ENCODE results near the gene LRBA.
"Not testable (repeated sequence)": the region's sequence is repeated elsewhere in the genome, so short reads cannot be mapped to it uniquely, and the experiment has no call there.

Gene LRBA

GRCh38 chr4:150974252-150974640, 40.8 kb downstream of the LRBA start:
- no peak for DNase-seq

DNA sequence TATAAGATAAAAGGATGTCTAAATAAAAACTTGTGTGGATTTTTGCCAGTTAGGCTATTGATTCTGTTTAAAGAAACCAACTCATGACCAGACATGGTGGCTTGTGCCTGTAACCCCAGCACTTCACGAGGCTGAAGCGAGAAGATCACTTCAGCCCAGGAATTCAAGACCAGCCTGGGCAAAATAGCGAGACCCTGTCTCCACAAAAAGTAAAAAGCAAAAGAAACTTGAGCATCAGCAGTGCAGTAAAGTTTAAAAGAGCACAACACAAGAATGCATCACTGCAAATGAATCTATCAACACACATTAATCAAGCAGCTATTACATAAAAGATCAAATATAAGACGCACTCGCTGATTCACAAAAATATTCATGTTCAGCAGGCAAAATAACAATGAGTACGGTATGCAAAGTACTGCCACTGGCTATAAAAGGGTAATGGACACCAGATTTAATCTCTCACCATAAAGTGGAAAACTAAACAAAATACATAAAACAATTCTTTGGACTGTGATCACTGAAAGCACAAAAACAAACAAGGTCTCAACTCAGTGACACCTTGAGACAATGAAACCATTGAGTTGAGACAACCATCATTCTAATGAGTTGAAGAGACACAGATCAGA, 41.3 kb downstream of the LRBA start:
- DNase-seq, result no peak

- no peak for DNase-seq
Observed at GRCh38 chr4:150972592-150972991, 42.5 kb downstream of the LRBA start.

DNA sequence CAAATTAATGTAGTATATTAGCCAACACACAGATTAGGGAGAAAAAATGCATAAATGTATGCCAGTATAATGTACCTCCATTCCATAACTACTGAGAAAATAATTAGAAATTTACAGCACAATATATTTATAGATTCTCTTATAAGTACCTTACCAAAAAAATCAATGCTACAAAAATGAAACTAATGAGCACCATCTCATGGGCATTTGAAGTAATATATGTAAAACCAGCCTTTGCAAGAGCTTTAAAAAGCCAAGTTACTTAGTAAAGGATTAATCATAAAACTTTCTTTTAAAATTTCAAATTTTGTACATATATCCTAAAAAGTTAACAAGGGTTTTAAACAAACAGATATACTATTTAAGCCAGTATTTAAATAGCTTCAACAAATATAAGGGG, 43.2 kb downstream of the LRBA start:
- no peak for DNase-seq

DNA sequence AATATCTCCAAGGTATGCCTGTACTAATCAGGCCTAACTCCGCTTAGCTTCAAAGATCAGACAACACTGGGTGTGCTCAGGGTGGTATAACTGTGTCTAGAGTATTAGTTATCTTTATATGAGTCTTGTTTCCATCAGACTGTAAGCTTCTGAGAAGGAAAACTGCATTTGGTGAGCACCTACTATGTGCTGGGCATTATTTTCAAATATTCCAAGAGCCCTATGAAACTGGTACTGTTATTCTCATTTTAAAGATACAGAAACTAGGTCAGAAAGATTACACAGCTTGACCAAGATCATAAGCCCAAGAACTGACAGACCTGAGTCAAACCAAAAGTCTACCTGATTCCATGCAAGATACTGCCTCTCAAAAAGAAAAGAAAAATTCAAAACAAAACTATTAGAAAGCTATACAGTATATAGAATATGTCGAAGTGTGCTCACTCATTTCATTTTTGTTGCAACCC, 44.4 kb downstream of the LRBA start:
- no peak for DNase-seq

DNA sequence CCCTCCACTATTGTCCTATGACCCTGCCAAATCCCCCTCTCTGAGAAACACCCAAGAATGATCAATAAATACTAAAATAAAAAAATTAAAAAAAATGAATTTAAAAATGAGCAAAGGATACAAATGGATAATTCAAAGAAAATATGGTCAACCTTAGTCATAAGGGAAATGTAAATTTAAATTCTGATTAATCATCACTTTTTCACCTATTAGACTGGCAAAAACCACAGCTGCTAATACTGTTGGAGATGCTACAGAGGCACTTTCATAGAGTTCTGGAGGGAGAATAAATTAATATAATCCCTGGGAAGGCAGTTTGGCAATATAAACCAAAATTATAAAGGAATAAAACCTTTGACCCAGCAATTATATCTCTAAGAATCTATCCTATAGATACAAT, 50.3 kb downstream of the LRBA start:
- no peak for DNase-seq

GRCh38 chr4:150963602-150964345, 51.3 kb downstream of the LRBA start:
- not testable (repeated sequence) for DNase-seq

- DNase-seq, result no peak
Observed at GRCh38 chr4:150962245-150962644, 52.8 kb downstream of the LRBA start.

GRCh38 chr4:150961566-150961965, 53.5 kb downstream of the LRBA start:
- DNase-seq, result no peak

- peak; percentile 45 for DNase-seq
Observed at GRCh38 chr4:150960818-150961217, 54.3 kb downstream of the LRBA start.

DNA sequence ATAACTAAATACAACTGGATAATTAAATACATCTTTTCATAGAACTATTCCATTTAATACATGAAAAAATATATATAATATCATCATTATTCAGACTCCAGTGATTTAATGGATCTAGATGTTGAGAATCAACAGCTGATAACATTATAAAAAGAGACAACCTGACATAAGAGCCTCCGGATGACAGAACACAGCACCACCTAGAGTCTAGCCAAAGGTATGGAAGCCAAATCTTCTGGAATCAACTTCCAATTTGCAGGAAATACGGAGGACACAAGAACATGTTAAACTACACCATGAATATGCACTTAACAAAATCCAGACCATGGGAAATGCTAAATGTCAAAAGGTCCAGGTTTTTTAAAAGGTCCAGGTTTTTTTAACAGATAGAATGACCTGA, 55.0 kb downstream of the LRBA start:
- no peak for DNase-seq

GRCh38 chr4:150957981-150958380, 57.1 kb downstream of the LRBA start:
- DNase-seq, result not testable (repeated sequence)

- not testable (repeated sequence) for DNase-seq
Observed at GRCh38 chr4:150957095-150957494, 58.0 kb downstream of the LRBA start.

GRCh38 chr4:150953916-150954315, 61.2 kb downstream of the LRBA start:
- DNase-seq, result not testable (repeated sequence)

DNA sequence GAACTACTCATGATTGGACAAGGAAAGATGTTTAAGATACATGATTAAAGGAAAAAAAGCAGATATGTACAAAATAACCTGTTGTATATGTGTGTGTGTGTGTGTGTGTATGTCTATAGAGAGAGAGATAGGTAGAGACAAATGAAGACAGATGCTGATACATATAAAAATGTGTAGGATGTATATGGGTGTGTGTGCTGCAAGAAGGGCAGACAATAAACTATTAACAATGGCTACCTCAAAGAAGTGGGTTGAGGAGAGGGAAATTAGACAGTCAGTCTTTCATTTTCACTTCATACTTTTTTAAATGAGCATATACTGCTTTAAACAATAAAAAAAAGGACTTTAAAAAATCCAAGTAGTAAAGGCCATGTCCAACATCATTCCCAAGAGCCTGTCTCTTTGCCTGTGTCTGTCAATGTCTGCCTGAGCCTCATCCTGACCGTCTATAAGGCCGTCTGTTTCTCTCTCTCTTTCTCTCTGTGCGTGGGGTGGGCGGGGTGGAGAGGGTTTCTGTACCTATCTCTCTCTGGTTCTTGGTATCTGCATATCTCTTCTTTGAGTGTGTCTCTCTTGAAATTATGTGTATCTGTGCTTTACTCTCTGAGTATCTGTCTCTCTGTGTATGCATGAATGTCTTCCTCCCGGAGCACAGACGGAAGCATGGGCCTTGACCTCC, 62.8 kb downstream of the LRBA start:
- no peak for DNase-seq

- no peak for DNase-seq
Observed at GRCh38 chr4:150950657-150951288, 64.3 kb downstream of the LRBA start.

- DNase-seq, result no peak
Observed at GRCh38 chr4:150949943-150950342, 65.1 kb downstream of the LRBA start.

DNA sequence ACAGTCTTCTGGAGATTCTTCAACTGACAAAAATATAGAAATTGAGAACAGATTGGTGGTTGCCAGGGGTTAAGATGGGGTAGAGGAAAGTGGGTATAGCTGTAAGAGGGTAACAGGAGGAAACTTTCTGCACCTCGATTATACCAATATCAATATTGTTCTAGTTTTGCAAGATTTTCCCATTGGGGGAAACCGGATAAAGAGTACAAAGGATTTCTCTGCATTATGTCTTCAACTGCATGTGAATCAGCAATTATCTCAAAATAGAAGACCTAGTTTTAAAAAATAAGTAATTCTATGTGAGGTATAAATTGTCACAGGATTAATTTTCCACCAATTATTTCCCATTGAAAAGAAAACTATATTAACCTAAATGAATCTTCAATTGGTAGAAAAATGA, 65.7 kb downstream of the LRBA start:
- DNase-seq, result no peak

- DNase-seq, result no peak
Observed at GRCh38 chr4:150948710-150949109, 66.4 kb downstream of the LRBA start.

GRCh38 chr4:150948074-150948473, 67.0 kb downstream of the LRBA start:
- no peak for DNase-seq

- DNase-seq, result no peak
Observed at GRCh38 chr4:150944660-150945059, 70.4 kb downstream of the LRBA start.

DNA sequence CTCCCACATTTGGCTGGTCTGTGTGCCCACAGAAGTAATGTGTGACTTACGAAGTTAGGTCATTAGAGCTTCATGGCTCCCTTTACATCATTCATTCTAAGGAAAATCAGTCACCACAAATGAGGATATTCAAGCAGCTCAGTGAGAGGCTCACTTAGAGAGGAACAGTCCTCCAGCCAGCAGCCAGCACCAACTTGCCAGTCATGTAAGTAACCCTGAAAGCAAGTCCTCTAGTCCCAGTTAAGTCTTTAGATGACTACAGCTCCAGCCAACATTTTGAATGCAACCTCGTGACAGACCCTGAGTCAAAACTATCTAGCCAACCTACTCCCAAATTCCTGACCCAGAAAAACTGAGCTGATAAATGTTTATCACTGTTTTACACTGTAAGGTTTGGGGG, 71.3 kb downstream of the LRBA start:
- DNase-seq, result no peak

GRCh38 chr4:150943126-150943525, 72.0 kb downstream of the LRBA start:
- no peak for DNase-seq

GRCh38 chr4:150942539-150942938, 72.5 kb downstream of the LRBA start:
- no peak for DNase-seq

Data from CD4-positive, alpha-beta T cell treated with Interleukin-12 subunit alpha and Interleukin-12 subunit beta, for 1 hour (primary cell).